K562 (cell line): ENCODE results near the gene RAB43.

Source experiments
- FOXK2 ChIP-seq, 2 experiments: fragments of 450-650 bp; IDR thresholded peaks in 1 of 2; conservative IDR thresholded peaks in 1 of 2; 2 replicates each; pipeline ENCODE4 v1.6.1; 2016; ENCODE audit warnings: low read depth in 2 of 2, mild to moderate bottlenecking in 1 of 2
- HNRNPH1 ChIP-seq: fragments of 200-400 bp; formaldehyde crosslinking; optimal IDR thresholded peaks from 2 replicates; pipeline ENCODE3; 2017; ENCODE audit warnings: low read depth, mild to moderate bottlenecking, low read length, moderate library complexity
- MXI1 ChIP-seq: IDR thresholded peaks from 2 replicates; pipeline ENCODE4 v1.6.1; 2011; ENCODE audit warnings: low read depth, mild to moderate bottlenecking, improper control_type of control experiment, low read length
- STAT5B ChIP-seq: fragments of 250-450 bp; sonication (Bioruptor Pico); IDR thresholded peaks from 2 replicates; pipeline ENCODE4 v1.8.0; 2021; ENCODE audit warnings: mild to moderate bottlenecking, inconsistent platforms
- TF ChIP-seq, protein P1 (sequence below): sonication (generic); formaldehyde crosslinking; IDR thresholded peaks from 2 replicates; pipeline ENCODE4 v1.5.0; 2020; ENCODE audit warnings: missing genetic modification reagents
- TF ChIP-seq, protein P2 (sequence below): fragments of 450-650 bp; IDR thresholded peaks from 2 replicates; pipeline ENCODE4 v1.6.1; 2016; ENCODE audit warnings: missing biosample characterization, missing genetic modification characterization

DNA sequence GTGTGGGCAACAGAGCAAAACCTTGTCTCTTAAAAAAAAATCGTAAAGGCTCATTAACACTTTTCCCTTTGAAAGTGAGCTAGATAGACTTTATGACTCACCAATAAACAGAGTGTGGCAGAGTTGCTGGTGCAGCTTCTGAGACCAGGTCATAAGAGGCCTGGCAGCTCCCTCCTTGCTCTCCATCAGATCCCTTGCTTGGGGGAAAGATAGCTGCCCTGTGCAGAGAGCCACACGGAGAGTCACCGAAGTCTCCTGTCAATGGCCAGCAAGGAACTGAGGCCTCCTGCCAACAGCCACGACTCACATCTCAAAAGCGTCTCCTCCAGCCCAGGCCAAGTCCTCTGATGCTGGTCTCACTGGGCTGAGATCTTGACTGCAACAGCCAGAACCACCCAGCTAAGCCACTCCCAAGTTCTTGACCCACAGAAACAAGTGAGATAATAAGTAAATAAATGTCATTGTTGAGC is 69.7 kb downstream of the RAB43 start:
- TF ChIP-seq MXI1 (no peak), HNRNPH1 (no peak), STAT5B (CRISPR knock-in tag) (no peak), FOXK2 (conservative IDR thresholded peaks at IDR 0.05 in 1 of 2, IDR thresholded peaks at IDR 0.05 in 1 of 2; ENCODE audit: low read depth in 2 of 2) (no peak)
- TF ChIP-seq, protein P1, sequence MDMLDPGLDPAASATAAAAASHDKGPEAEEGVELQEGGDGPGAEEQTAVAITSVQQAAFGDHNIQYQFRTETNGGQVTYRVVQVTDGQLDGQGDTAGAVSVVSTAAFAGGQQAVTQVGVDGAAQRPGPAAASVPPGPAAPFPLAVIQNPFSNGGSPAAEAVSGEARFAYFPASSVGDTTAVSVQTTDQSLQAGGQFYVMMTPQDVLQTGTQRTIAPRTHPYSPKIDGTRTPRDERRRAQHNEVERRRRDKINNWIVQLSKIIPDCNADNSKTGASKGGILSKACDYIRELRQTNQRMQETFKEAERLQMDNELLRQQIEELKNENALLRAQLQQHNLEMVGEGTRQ (CRISPR knock-in tag) = no peak
- TF ChIP-seq, protein P2, sequence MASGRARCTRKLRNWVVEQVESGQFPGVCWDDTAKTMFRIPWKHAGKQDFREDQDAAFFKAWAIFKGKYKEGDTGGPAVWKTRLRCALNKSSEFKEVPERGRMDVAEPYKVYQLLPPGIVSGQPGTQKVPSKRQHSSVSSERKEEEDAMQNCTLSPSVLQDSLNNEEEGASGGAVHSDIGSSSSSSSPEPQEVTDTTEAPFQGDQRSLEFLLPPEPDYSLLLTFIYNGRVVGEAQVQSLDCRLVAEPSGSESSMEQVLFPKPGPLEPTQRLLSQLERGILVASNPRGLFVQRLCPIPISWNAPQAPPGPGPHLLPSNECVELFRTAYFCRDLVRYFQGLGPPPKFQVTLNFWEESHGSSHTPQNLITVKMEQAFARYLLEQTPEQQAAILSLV (tag) = no peak
